ENCODE results near the gene C5. TPM values are rescaled to one million over a fixed set of nuclear protein-coding genes. Genes with fewer than 3 reads are reported as not detected.
A peak's percentile ranks its signal among the peaks of the same experiment; 100 is the strongest.

C5 gene
- total and polyA plus RNA-seq, 2 donors from 2014 or later, result 3.5 to 4.6 TPM

DNA sequence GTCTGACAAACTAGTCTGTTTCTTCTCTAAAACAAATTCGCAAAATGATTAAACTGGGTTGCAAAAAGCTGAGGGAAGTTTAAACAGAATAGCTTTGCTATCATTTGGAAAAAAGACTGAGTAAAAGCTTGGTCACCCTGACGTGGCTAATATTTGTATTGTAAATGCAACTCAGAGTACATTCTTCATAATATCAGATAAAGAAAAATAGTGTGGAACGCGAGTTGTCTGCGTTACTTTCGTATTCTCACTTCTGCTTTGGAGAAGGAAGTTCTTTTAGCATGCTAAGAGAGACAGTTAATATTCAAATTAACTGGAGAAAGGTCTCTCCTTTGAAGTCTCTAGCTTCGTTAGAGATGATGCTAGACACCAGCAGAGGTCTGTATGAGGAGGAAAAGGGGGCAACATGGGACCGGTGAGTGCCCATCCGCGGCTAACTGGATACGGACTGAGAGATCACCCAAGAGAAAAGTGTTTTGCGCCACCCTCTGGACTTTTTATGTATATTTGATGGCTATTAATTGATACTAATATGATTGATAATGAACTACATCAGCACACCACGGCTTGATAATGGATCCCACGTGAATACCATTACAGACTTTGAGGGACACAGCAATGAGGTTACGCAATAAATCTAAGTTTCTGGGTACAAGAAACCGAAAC, 21.8 kb upstream of the C5 start:
- H3K4me1 ChIP-seq (ENCODE audit: control insufficient read depth in 2 of 3, insufficient read depth in 2 of 3, low read depth in 1 of 3, low read length in 3 of 3), result peaks cover 4 to 6% (median 5%) of the 10 kb centered on the region in 3 donors
- no peak for TF ChIP-seq CTCF (IDR thresholded peaks at IDR 0.05; ENCODE audit: borderline replicate concordance, extremely low read depth, insufficient read depth)
- DNase-seq, result peak in 1 of 5 donors; percentile 18
- H3K36me3 ChIP-seq (ENCODE audit: control insufficient read depth in 2 of 3, insufficient read depth in 3 of 3, low read length in 3 of 3), result no peaks in the 10 kb centered on the region
- H3K27ac ChIP-seq (ENCODE audit: low read depth in 2 of 2, low read length in 2 of 2), result no peak overlapping the region
- FAIRE-seq, result no peak
- H3K27me3 ChIP-seq (ENCODE audit: control insufficient read depth, insufficient read depth, low read length), result no peaks in the 10 kb centered on the region
- H3K9ac ChIP-seq (ENCODE audit: low read length in 3 of 3), result no peak overlapping the region
- H3K4me3 ChIP-seq (ENCODE audit: low read length in 3 of 3), result peak overlapping the region; percentile 5 to 31 (median 14)
- H3K9me3 ChIP-seq (ENCODE audit: control insufficient read depth in 2 of 3, insufficient read depth in 1 of 3, low read length in 3 of 3), result no peaks in the 10 kb centered on the region
- intact Hi-C loops (cut with DNase I), result no loop called here

- Histone ChIP-seq H3K9me3 (ENCODE audit: control insufficient read depth in 2 of 3, insufficient read depth in 1 of 3, low read length in 3 of 3) (no peaks in the 10 kb centered on the region), H3K27me3 (ENCODE audit: control insufficient read depth, insufficient read depth, low read length) (no peaks in the 10 kb centered on the region), H3K27ac (ENCODE audit: low read depth in 2 of 2, low read length in 2 of 2) (no peak overlapping the region), H3K9ac (ENCODE audit: low read length in 3 of 3) (no peak overlapping the region), H3K36me3 (ENCODE audit: control insufficient read depth in 2 of 3, insufficient read depth in 3 of 3, low read length in 3 of 3) (no peaks in the 10 kb centered on the region), H3K4me3 (ENCODE audit: low read length in 3 of 3) (peak overlapping the region in 1 of 3 donors; percentile 5), H3K4me1 (ENCODE audit: control insufficient read depth in 2 of 3, insufficient read depth in 2 of 3, low read depth in 1 of 3, low read length in 3 of 3) (peaks cover 4 to 6% (median 5%) of the 10 kb centered on the region in 3 donors)
- no peak for TF ChIP-seq CTCF (IDR thresholded peaks at IDR 0.05; ENCODE audit: borderline replicate concordance, extremely low read depth, insufficient read depth)
- no peak for DNase-seq
- FAIRE-seq, result no peak
- intact Hi-C loops (cut with DNase I), result no loop called here
Measured at GRCh38 chr9:121071370-121071755, 21.3 kb upstream of the C5 start.

DNA sequence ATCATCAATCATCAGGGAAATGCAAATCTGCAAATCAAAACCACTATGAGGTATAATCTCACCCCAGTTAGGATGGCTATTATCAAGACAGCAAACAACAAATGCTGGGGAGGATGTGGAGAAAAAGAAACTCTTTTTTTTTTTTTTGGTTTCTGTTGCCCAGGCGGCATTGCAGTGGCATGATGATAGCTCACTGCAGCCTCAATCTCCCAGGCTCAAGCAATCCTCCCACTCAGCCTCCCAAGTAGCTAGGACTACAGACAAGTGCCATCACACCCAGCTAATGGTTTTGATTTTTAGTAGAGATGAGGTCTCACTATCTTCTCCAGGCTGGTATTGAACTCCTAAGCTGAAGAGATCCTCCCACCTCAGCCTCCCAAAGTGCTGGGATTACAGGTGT, 19.3 kb upstream of the C5 start:
- peaks cover 0 to 3% (median 0%) of the 10 kb centered on the region in 3 donors for H3K4me1 ChIP-seq (ENCODE audit: control insufficient read depth in 2 of 3, insufficient read depth in 2 of 3, low read depth in 1 of 3, low read length in 3 of 3)
- intact Hi-C loops (cut with DNase I), result no loop called here

More for the DNA sequence above, 19.3 kb upstream of the C5 start:
- TF ChIP-seq CTCF (IDR thresholded peaks at IDR 0.05; ENCODE audit: borderline replicate concordance, extremely low read depth, insufficient read depth), result no peak
- Histone ChIP-seq H3K9ac (ENCODE audit: low read length in 3 of 3) (no peak overlapping the region), H3K27me3 (ENCODE audit: control insufficient read depth, insufficient read depth, low read length) (no peaks in the 10 kb centered on the region), H3K27ac (ENCODE audit: low read depth in 2 of 2, low read length in 2 of 2) (no peak overlapping the region), H3K36me3 (ENCODE audit: control insufficient read depth in 2 of 3, insufficient read depth in 3 of 3, low read length in 3 of 3) (no peaks in the 10 kb centered on the region), H3K9me3 (ENCODE audit: control insufficient read depth in 2 of 3, insufficient read depth in 1 of 3, low read length in 3 of 3) (no peaks in the 10 kb centered on the region), H3K4me3 (ENCODE audit: low read length in 3 of 3) (no peak overlapping the region)
- no peak for DNase-seq
- FAIRE-seq, result no peak

All from kidney (tissue), 14 donors.